ENCODE measurements around the gene NAALADL2.
A peak's percentile ranks its signal among the peaks of the same experiment; 100 is the strongest.

Gene NAALADL2

GRCh38 chr3:175278680-175279079 lies 419.5 kb downstream of the NAALADL2 start:
- peak overlapping the region; percentile 62; the same call in 1 of the 2 replicates for H3K27ac ChIP-seq
- no peak for TF ChIP-seq FOXP2 (optimal IDR thresholded peaks at IDR 0.05; ENCODE audit: control extremely low read depth, extremely low read length, insufficient read depth)
- TF ChIP-seq EZH2 (IDR thresholded peaks at IDR 0.05): no peak
- no peak for TF ChIP-seq POLR2AphosphoS5 (IDR thresholded peaks at IDR 0.05; ENCODE audit: borderline replicate concordance, low read depth, low read length)
- DNase-seq (ENCODE audit: low read depth, low spot score): no peak

GRCh38 chr3:175279457-175279856 lies 420.3 kb downstream of the NAALADL2 start:
- DNase-seq (ENCODE audit: low read depth, low spot score): peak; percentile 66
- no peaks in the 10 kb centered on the region for H3K36me3 ChIP-seq (ENCODE audit: insufficient read depth, low read length)
- peak overlapping the region; percentile 62 for H3K27ac ChIP-seq
- no peak overlapping the region for H3K9ac ChIP-seq (ENCODE audit: insufficient read length)
- H3K4me3 ChIP-seq: peak overlapping the region; percentile 35
- no peak for TF ChIP-seq FOXP2 (optimal IDR thresholded peaks at IDR 0.05; ENCODE audit: control extremely low read depth, extremely low read length, insufficient read depth)
- TF ChIP-seq EZH2 (IDR thresholded peaks at IDR 0.05): no peak
- TF ChIP-seq POLR2AphosphoS5 (IDR thresholded peaks at IDR 0.05; ENCODE audit: borderline replicate concordance, low read depth, low read length): no peak; the same call in 1 of the 2 replicates
- no peaks in the 10 kb centered on the region for H3K9me3 ChIP-seq (ENCODE audit: low read depth, low read length)

More at GRCh38 chr3:175278680-175279079, 419.5 kb downstream of the NAALADL2 start:
- Histone ChIP-seq H3K9ac (ENCODE audit: insufficient read length) (no peak overlapping the region), H3K36me3 (ENCODE audit: insufficient read depth, low read length) (no peaks in the 10 kb centered on the region), H3K9me3 (ENCODE audit: low read depth, low read length) (no peaks in the 10 kb centered on the region), H3K4me3 (peak overlapping the region; percentile 35; the same call in 1 of the 2 replicates)

DNA sequence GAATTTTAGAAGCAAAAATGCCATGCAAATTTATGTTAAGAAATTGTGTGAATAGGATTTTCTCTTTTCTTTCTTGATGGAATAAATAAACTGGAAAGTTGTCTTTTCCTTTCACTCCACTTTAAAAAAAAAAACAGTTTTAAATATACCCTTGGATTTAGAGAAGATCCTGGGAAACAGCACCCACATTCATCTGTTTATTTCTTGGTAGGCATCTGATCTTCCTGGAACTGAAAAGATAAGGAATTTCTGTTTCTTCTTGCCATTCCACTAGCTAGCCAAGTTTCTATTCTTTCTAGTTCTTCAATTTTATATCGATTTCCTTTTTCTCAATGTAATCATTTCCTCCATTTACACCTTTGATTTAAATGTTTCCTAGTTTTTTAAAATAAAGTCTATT lies 420.8 kb downstream of the NAALADL2 start:
- Histone ChIP-seq H3K9ac (ENCODE audit: insufficient read length) (no peak overlapping the region), H3K4me3 (peak overlapping the region; percentile 35), H3K9me3 (ENCODE audit: low read depth, low read length) (no peaks in the 10 kb centered on the region), H3K36me3 (ENCODE audit: insufficient read depth, low read length) (no peaks in the 10 kb centered on the region), H3K27ac (peak overlapping the region; percentile 62)
- TF ChIP-seq FOXP2 (optimal IDR thresholded peaks at IDR 0.05; ENCODE audit: control extremely low read depth, extremely low read length, insufficient read depth) (no peak), EZH2 (IDR thresholded peaks at IDR 0.05) (no peak), POLR2AphosphoS5 (IDR thresholded peaks at IDR 0.05; ENCODE audit: borderline replicate concordance, low read depth, low read length) (no peak)
- DNase-seq (ENCODE audit: low read depth, low spot score): no peak

DNA sequence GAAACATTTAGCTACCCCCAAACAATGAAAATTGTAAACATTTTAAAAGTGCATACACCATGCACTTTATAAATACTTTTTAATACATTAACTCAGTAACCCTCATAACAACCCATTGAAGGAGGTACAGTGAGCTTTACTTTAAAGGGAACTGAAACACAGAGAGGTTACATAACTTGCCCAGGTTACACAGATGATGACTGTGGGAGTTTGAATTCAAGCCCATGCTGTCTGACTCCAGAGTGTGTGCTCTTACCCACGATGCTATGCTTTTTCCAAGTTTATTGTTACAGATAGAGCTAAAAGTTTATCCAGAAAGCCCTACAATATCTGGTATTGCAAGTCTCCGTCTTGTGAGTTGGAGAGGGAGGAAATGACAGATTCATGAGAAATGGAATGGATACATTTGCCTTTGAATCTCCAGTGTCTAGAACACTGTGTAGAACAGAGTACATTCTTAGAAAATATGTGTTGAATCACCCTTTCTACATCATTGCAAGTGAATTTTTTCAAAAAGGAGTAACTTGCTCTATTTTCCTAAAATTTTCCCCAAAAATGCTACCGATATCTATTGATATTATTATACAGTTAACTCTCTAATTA lies 428.3 kb downstream of the NAALADL2 start:
- DNase-seq (ENCODE audit: low read depth, low spot score): no peak
- H3K9me3 ChIP-seq (ENCODE audit: low read depth, low read length): no peaks in the 10 kb centered on the region
- no peak overlapping the region for H3K4me3 ChIP-seq
- no peaks in the 10 kb centered on the region for H3K36me3 ChIP-seq (ENCODE audit: insufficient read depth, low read length)
- TF ChIP-seq POLR2AphosphoS5 (IDR thresholded peaks at IDR 0.05; ENCODE audit: borderline replicate concordance, low read depth, low read length): no peak
- TF ChIP-seq EZH2 (IDR thresholded peaks at IDR 0.05): no peak
- TF ChIP-seq FOXP2 (optimal IDR thresholded peaks at IDR 0.05; ENCODE audit: control extremely low read depth, extremely low read length, insufficient read depth): no peak
- H3K9ac ChIP-seq (ENCODE audit: insufficient read length): no peak overlapping the region
- H3K27ac ChIP-seq: no peak overlapping the region

DNA sequence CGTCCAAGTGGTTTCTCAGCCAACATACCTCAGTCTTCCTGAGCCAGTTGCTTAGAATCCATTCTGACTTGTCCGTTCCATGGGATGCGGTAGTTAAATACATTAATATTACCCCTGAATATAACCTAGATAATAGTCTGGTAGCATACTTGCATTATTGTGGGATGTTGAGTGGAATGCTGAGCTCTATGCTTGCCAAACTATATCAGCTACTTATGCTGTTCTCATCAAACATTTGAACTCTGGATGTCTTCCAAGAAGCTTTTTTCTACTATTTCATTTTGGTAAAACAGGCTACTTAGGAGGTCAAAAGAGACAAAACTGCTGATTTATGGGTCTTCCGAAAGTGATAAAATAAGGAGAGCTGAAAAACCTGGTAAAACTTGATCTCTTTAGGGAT lies 429.5 kb downstream of the NAALADL2 start:
- H3K4me3 ChIP-seq: no peak overlapping the region
- H3K9me3 ChIP-seq (ENCODE audit: low read depth, low read length): no peaks in the 10 kb centered on the region
- no peak overlapping the region for H3K9ac ChIP-seq (ENCODE audit: insufficient read length)
- DNase-seq (ENCODE audit: low read depth, low spot score): no peak
- no peak overlapping the region for H3K27ac ChIP-seq
- H3K36me3 ChIP-seq (ENCODE audit: insufficient read depth, low read length): no peaks in the 10 kb centered on the region
- TF ChIP-seq FOXP2 (optimal IDR thresholded peaks at IDR 0.05; ENCODE audit: control extremely low read depth, extremely low read length, insufficient read depth): no peak
- TF ChIP-seq EZH2 (IDR thresholded peaks at IDR 0.05): no peak
- TF ChIP-seq POLR2AphosphoS5 (IDR thresholded peaks at IDR 0.05; ENCODE audit: borderline replicate concordance, low read depth, low read length): no peak

- Histone ChIP-seq H3K9me3 (ENCODE audit: low read depth, low read length) (no peaks in the 10 kb centered on the region; the same call in 1 of the 2 replicates), H3K36me3 (ENCODE audit: insufficient read depth, low read length) (no peaks in the 10 kb centered on the region), H3K9ac (ENCODE audit: insufficient read length) (no peak overlapping the region), H3K4me3 (no peak overlapping the region), H3K27ac (no peak overlapping the region)
- TF ChIP-seq EZH2 (IDR thresholded peaks at IDR 0.05) (no peak), FOXP2 (optimal IDR thresholded peaks at IDR 0.05; ENCODE audit: control extremely low read depth, extremely low read length, insufficient read depth) (no peak), POLR2AphosphoS5 (IDR thresholded peaks at IDR 0.05; ENCODE audit: borderline replicate concordance, low read depth, low read length) (no peak)
- no peak for DNase-seq (ENCODE audit: low read depth, low spot score)
Measured at GRCh38 chr3:175294793-175295192, 435.7 kb downstream of the NAALADL2 start.

DNA sequence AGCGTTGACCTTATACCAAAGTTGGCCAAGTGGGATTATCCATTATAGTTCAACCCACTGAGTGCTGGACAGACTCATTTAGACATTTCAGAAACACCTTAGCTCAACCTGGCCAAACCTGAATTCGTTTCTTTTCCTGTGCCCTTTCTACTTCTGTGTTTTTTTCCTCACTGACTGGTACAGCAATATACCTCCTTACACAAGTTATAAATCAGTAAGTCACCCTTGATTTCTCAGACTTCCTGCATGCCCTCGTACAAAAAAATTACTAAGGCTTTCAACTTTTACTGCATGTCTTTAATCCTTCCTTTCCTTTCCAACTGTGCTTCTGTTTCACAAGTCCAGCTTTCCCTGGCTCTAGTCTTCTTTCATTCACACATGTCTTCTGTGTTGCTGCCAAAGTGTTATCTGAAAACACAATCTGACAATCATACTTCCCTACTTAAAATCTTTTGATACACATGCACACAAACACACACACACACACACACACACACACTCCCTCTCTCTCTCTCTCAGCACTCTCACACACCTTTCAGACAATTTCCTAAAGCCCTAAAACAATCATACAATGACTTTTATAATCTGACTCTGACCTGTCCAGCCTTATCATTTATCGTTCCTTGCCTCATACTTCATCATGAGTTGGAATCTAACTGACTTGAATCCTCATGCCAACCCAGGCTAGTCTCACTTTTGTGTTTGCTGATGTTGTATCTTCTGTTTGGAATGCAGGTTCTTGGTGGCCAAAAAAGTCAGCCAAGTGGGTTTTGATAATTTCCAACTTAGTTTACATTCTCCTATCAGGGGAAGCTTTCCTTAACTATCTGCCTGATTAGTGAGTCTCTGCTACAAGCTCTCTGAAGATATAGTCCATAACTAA lies 436.4 kb downstream of the NAALADL2 start:
- Histone ChIP-seq H3K27ac (no peak overlapping the region), H3K4me3 (no peak overlapping the region), H3K9ac (ENCODE audit: insufficient read length) (no peak overlapping the region), H3K9me3 (ENCODE audit: low read depth, low read length) (no peaks in the 10 kb centered on the region; the same call in 1 of the 2 replicates), H3K36me3 (ENCODE audit: insufficient read depth, low read length) (no peaks in the 10 kb centered on the region)
- DNase-seq (ENCODE audit: low read depth, low spot score): no peak
- no peak for TF ChIP-seq FOXP2 (optimal IDR thresholded peaks at IDR 0.05; ENCODE audit: control extremely low read depth, extremely low read length, insufficient read depth)
- no peak for TF ChIP-seq POLR2AphosphoS5 (IDR thresholded peaks at IDR 0.05; ENCODE audit: borderline replicate concordance, low read depth, low read length)
- no peak for TF ChIP-seq EZH2 (IDR thresholded peaks at IDR 0.05)

GRCh38 chr3:175297216-175297615 lies 438.1 kb downstream of the NAALADL2 start:
- no peaks in the 10 kb centered on the region; the same call in 1 of the 2 replicates for H3K9me3 ChIP-seq (ENCODE audit: low read depth, low read length)
- H3K4me3 ChIP-seq: no peak overlapping the region
- no peak for DNase-seq (ENCODE audit: low read depth, low spot score)
- H3K9ac ChIP-seq (ENCODE audit: insufficient read length): no peak overlapping the region
- H3K27ac ChIP-seq: no peak overlapping the region
- H3K36me3 ChIP-seq (ENCODE audit: insufficient read depth, low read length): no peaks in the 10 kb centered on the region
- TF ChIP-seq FOXP2 (optimal IDR thresholded peaks at IDR 0.05; ENCODE audit: control extremely low read depth, extremely low read length, insufficient read depth) (no peak), EZH2 (IDR thresholded peaks at IDR 0.05) (no peak), POLR2AphosphoS5 (IDR thresholded peaks at IDR 0.05; ENCODE audit: borderline replicate concordance, low read depth, low read length) (no peak)
